22Rv1 (cell line): ENCODE measurements around the gene MXD4.

Source experiments
- H3K27ac ChIP-seq: fragments of 450-650 bp; 2 replicates; pipeline ENCODE4 v1.5.1; 2017
- CTCF ChIP-seq: fragments of 450-650 bp; IDR thresholded peaks from 2 replicates; pipeline ENCODE4 v1.5.1; 2017; ENCODE audit warnings: mild to moderate bottlenecking
- ZFX ChIP-seq: fragments of 450-650 bp; IDR thresholded peaks from 2 replicates; pipeline ENCODE4 v1.6.1; 2017; ENCODE audit warnings: antibody characterized with exemption, borderline replicate concordance

MXD4 gene

GRCh38 chr4:2272026-2272827 lies 10.3 kb upstream of the MXD4 start:
- TF ChIP-seq CTCF (no peak), ZFX (no peak)

GRCh38 chr4:2271279-2272025 lies 9.5 kb upstream of the MXD4 start:
- H3K27ac ChIP-seq = no peak overlapping the region
- TF ChIP-seq ZFX (no peak), CTCF (no peak)

More at GRCh38 chr4:2272026-2272827, 10.3 kb upstream of the MXD4 start:
- no peak overlapping the region for H3K27ac ChIP-seq

- TF ChIP-seq ZFX (no peak), CTCF (no peak)
- no peak overlapping the region for H3K27ac ChIP-seq
These were observed 8.6 kb upstream of the MXD4 start for GRCh38 chr4:2270341-2271165.

- no peak overlapping the region for H3K27ac ChIP-seq
- TF ChIP-seq CTCF = no peak
- TF ChIP-seq ZFX = no peak
These were observed 7.8 kb upstream of the MXD4 start for GRCh38 chr4:2269618-2270163.

- H3K27ac ChIP-seq = no peak overlapping the region
- no peak for TF ChIP-seq CTCF
- no peak for TF ChIP-seq ZFX
These were observed 7.3 kb upstream of the MXD4 start for GRCh38 chr4:2269206-2269531.

- TF ChIP-seq CTCF (no peak), ZFX (no peak)
These were observed 6.7 kb upstream of the MXD4 start for GRCh38 chr4:2268357-2269205.

More at GRCh38 chr4:2268357-2269205, 6.7 kb upstream of the MXD4 start:
- H3K27ac ChIP-seq = no peak overlapping the region
